Measurements from ENCODE around the gene URB1.
"Not testable (repeated sequence)": the region's sequence is repeated elsewhere in the genome, so short reads cannot be mapped to it uniquely, and the experiment has no call there.

The URB1 gene

GRCh38 chr21:32412162-32413014 lies 19.6 kb upstream of the URB1 start, which contains the start of gene EVA1C:
Gene EVA1C (plus strand): TSS chr21:32412706. CDS start chr21:32412854, 148 bp downstream.
- peak; percentile 5 to 27 for DNase-seq

GRCh38 chr21:32411350-32412161 lies 18.7 kb upstream of the URB1 start:
- peak; percentile 40 to 56 for DNase-seq

- DNase-seq = no peak
These were observed 18.1 kb upstream of the URB1 start for GRCh38 chr21:32410916-32411315.

- no peak for DNase-seq
These were observed 17.5 kb upstream of the URB1 start for GRCh38 chr21:32410291-32410690.

GRCh38 chr21:32406405-32406804 lies 13.6 kb upstream of the URB1 start:
- DNase-seq = no peak

GRCh38 chr21:32403201-32403777 lies 10.5 kb upstream of the URB1 start:
- DNase-seq = peak; percentile 62 to 71

GRCh38 chr21:32393677-32394001 lies 827 bp upstream of the URB1 start:
- peak in 1 of 2 donors; percentile 59 for DNase-seq

- DNase-seq = peak; percentile 3 to 13
These were observed 423 bp downstream of the URB1 start for GRCh38 chr21:32392299-32392879.

GRCh38 chr21:32391755-32392154 lies 1.1 kb downstream of the URB1 start:
- DNase-seq = no peak

GRCh38 chr21:32390537-32391224 lies 2.1 kb downstream of the URB1 start:
- DNase-seq = not testable (repeated sequence)

- DNase-seq = no peak
These were observed 3.3 kb downstream of the URB1 start for GRCh38 chr21:32389337-32390015.

- DNase-seq = no peak
These were observed 4.5 kb downstream of the URB1 start for GRCh38 chr21:32388306-32388705.

- DNase-seq = no peak
These were observed 5.7 kb downstream of the URB1 start for GRCh38 chr21:32387151-32387550.

GRCh38 chr21:32386195-32386870 lies 6.5 kb downstream of the URB1 start:
- DNase-seq = no peak

GRCh38 chr21:32383812-32384211 lies 9.0 kb downstream of the URB1 start:
- no peak for DNase-seq

- no peak for DNase-seq
These were observed 10.6 kb downstream of the URB1 start for GRCh38 chr21:32382108-32382644.

- DNase-seq = no peak
These were observed 11.2 kb downstream of the URB1 start for GRCh38 chr21:32381571-32381970.

GRCh38 chr21:32380940-32381339 lies 11.9 kb downstream of the URB1 start:
- no peak for DNase-seq

- no peak for DNase-seq
These were observed 13.9 kb downstream of the URB1 start for GRCh38 chr21:32378956-32379355.

- DNase-seq = no peak
These were observed 14.8 kb downstream of the URB1 start for GRCh38 chr21:32377991-32378390.

- DNase-seq = no peak
These were observed 15.3 kb downstream of the URB1 start for GRCh38 chr21:32377506-32377905.

Measured in inflammatory macrophage (primary cell).